Measurements from ENCODE around the gene TICAM2.
"Not testable (repeated sequence)": the region's sequence is repeated elsewhere in the genome, so short reads cannot be mapped to it uniquely, and the experiment has no call there.

The TICAM2 gene, protein sequence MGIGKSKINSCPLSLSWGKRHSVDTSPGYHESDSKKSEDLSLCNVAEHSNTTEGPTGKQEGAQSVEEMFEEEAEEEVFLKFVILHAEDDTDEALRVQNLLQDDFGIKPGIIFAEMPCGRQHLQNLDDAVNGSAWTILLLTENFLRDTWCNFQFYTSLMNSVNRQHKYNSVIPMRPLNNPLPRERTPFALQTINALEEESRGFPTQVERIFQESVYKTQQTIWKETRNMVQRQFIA

DNA sequence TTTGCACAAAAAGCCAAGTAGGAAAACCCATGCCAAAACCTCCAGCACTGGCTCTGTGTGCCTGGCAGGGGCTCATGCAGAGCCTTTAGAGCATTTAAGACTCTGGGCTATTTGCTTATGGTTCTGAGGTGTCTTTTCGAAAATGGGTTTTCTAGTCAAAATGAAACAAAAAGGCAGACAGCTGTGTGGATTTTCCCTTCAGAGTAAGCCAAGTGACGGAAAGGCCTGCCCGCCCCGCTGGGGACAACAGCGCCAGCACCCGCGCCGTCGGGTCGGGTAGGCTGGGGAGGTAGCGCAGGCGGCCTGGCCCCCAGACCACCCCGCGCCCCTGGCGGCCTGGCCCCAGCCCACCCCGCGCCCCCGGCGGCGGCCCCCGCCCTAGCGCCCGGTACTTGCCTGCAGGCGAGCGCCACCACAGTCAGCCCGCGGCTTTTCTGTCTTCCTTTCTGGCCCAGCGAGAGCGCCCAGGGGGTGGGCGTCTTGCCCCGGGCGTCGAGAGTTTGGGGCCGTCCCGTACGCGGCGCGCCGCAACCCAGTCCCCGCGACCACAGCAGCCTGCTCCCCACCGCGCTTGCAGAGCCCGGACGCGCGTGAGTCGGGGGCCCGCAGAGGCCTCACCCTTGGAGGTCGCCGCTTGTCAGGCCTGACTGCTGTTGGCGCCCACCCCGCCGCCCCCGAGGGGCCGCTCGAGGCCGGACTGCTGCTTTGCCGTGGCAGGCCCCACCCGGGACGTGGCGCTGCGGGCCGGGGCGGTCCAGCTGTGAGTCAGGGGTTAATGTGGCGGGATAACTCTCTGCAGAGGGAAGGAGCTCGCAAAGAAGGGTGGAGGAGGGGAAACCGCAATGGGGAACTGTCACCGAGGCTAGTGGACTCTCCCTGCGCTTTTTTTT, at the start of gene TICAM2:
Gene TICAM2, minus strand, starts transcription at position 779 of the 890 bp plus-strand sequence. CDS start 21,223 bp downstream, outside the sequence.
- Histone ChIP-seq H3K4me1 (ENCODE audit: insufficient read depth, low read length) (peaks cover 17% of the 10 kb centered on the region), H3K36me3 (ENCODE audit: insufficient read depth, low read length) (no peaks in the 10 kb centered on the region; the same call in 1 of the 2 replicates), H3K9ac (ENCODE audit: low read depth, low read length) (peak within 1 kb of the TSS; percentile 67; the same call in 1 of the 2 replicates)

GRCh38 chr5:115649541-115649940, 47.3 kb upstream of the TICAM2 start:
- H3K36me3 ChIP-seq (ENCODE audit: insufficient read depth, low read length): no peaks in the 10 kb centered on the region

More for the DNA sequence above, at the start of gene TICAM2:
- no peaks in the 10 kb centered on the region for H3K9me3 ChIP-seq (ENCODE audit: control insufficient read depth, insufficient read depth, low read length)

DNA sequence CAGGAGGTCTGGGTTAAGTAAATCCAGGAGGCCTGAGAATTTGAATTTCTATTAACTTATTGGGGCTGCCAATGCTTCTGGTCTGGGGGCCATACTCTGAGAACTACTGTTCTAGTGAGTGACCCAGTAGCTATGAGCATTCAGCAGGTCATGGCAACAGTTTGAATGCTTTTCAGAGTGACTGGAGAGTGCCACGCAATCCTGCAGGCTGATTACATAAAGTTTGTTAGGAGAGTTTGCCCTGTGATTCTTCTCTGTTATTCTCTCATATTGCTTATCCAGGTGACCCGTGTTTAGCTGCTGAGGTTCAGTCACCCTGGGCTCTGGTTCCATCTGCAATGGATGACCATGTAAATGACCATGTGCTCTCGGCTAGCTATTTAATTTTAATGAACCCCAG, 45.8 kb upstream of the TICAM2 start:
- Histone ChIP-seq H3K9me3 (ENCODE audit: control insufficient read depth, insufficient read depth, low read length) (no peaks in the 10 kb centered on the region), H3K9ac (ENCODE audit: low read depth, low read length) (no peak overlapping the region), H3K4me1 (ENCODE audit: insufficient read depth, low read length) (no peaks in the 10 kb centered on the region), H3K36me3 (ENCODE audit: insufficient read depth, low read length) (no peaks in the 10 kb centered on the region)

More at GRCh38 chr5:115649541-115649940, 47.3 kb upstream of the TICAM2 start:
- Histone ChIP-seq H3K9ac (ENCODE audit: low read depth, low read length) (no peak overlapping the region), H3K9me3 (ENCODE audit: control insufficient read depth, insufficient read depth, low read length) (no peaks in the 10 kb centered on the region), H3K4me1 (ENCODE audit: insufficient read depth, low read length) (no peaks in the 10 kb centered on the region)

DNA sequence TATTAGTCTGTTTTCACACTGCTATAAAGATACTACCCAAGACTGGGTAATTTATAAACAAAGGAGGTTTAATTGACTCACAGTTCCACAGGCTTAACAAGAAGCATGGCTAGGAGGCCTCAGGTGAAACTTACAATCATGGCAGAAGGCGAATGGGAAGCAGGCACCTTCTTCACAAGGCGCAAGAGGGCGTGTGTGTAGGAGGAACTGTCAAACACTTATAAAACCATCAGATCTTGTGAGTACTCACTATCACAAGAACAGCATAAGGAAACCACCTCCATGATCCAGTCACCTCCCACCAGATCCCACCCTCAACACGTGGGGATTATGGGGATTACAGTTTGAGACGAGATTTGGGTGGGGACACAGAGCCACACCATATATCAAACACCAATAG, 43.1 kb upstream of the TICAM2 start:
- H3K4me1 ChIP-seq (ENCODE audit: insufficient read depth, low read length); H3K9me3 ChIP-seq (ENCODE audit: control insufficient read depth, insufficient read depth, low read length); H3K36me3 ChIP-seq (ENCODE audit: insufficient read depth, low read length); H3K9ac ChIP-seq (ENCODE audit: low read depth, low read length): not testable (repeated sequence)

DNA sequence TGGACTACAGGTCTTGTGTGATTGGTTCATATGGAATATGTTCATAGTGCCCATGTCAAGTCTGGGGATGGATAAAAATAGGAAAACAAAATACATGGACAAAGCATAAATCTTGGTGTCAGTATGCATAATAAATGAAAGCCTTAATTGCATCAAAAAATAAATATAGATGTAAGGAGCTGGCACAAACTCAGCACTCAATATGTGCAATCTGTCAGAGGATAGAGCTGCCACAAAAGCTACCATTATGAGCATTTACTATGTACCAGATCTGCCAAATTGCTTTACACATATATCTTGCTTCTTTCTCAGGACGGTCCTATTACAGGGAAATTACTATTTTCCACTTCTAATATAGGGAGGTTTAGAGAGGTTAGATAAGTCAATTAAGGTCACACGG, 41.8 kb upstream of the TICAM2 start:
- Histone ChIP-seq H3K36me3 (ENCODE audit: insufficient read depth, low read length) (no peaks in the 10 kb centered on the region), H3K9me3 (ENCODE audit: control insufficient read depth, insufficient read depth, low read length) (no peaks in the 10 kb centered on the region), H3K9ac (ENCODE audit: low read depth, low read length) (no peak overlapping the region), H3K4me1 (ENCODE audit: insufficient read depth, low read length) (no peaks in the 10 kb centered on the region)

- no peak overlapping the region for H3K9ac ChIP-seq (ENCODE audit: low read depth, low read length)
- no peaks in the 10 kb centered on the region; the same call in 1 of the 2 replicates for H3K4me1 ChIP-seq (ENCODE audit: insufficient read depth, low read length)
- H3K36me3 ChIP-seq (ENCODE audit: insufficient read depth, low read length): no peaks in the 10 kb centered on the region
- no peaks in the 10 kb centered on the region for H3K9me3 ChIP-seq (ENCODE audit: control insufficient read depth, insufficient read depth, low read length)
Observed at GRCh38 chr5:115641948-115642347, 39.7 kb upstream of the TICAM2 start.

GRCh38 chr5:115640274-115640673, 38.0 kb upstream of the TICAM2 start:
- Histone ChIP-seq H3K9ac (ENCODE audit: low read depth, low read length) (no peak overlapping the region), H3K9me3 (ENCODE audit: control insufficient read depth, insufficient read depth, low read length) (no peaks in the 10 kb centered on the region), H3K4me1 (ENCODE audit: insufficient read depth, low read length) (no peaks in the 10 kb centered on the region; the same call in 1 of the 2 replicates), H3K36me3 (ENCODE audit: insufficient read depth, low read length) (no peaks in the 10 kb centered on the region)

GRCh38 chr5:115639377-115639776, 37.1 kb upstream of the TICAM2 start:
- Histone ChIP-seq H3K4me1 (ENCODE audit: insufficient read depth, low read length) (no peaks in the 10 kb centered on the region; the same call in 1 of the 2 replicates), H3K9me3 (ENCODE audit: control insufficient read depth, insufficient read depth, low read length) (no peaks in the 10 kb centered on the region), H3K9ac (ENCODE audit: low read depth, low read length) (no peak overlapping the region), H3K36me3 (ENCODE audit: insufficient read depth, low read length) (no peaks in the 10 kb centered on the region)

DNA sequence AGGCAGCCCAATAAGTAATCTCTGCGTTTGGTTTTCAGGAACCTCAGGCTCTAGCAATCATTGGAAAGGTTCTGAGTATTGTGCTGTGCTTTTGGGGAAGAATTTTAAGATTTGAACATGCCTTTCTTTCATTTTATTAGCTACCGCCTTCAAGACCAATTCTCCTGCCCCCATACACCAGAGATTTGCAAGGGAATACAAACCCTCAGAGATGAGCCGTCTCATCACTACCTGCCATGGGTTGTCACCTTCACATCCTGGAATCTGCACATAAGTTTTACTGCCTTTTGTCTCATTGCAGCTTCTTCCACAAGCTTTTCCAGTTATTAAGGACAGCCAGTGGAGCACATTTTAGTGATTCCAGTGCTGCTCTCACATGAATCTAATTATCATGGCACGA, 35.2 kb upstream of the TICAM2 start:
- Histone ChIP-seq H3K4me1 (ENCODE audit: insufficient read depth, low read length) (peaks cover 4% of the 10 kb centered on the region; the same call in 1 of the 2 replicates), H3K9me3 (ENCODE audit: control insufficient read depth, insufficient read depth, low read length) (no peaks in the 10 kb centered on the region), H3K36me3 (ENCODE audit: insufficient read depth, low read length) (no peaks in the 10 kb centered on the region), H3K9ac (ENCODE audit: low read depth, low read length) (no peak overlapping the region)

DNA sequence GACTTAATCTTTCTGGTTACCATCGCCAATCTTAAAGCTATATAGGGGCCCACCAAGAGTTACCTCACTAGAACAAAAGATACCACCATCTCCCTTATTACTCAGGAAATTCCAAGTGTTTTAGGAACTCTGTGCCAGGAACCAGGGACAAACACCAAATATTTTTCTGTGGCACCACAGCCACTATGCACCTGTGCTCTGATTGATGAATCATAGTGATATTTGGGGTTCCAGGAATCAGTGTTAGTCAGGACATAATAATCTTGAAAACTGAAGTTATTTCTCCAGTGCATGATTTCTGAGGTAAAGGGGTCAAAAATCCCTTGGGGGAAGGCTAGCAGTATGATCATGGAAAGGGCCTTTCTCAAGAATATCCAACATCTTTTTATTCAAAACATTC, 33.7 kb upstream of the TICAM2 start:
- Histone ChIP-seq H3K36me3 (ENCODE audit: insufficient read depth, low read length) (no peaks in the 10 kb centered on the region), H3K9me3 (ENCODE audit: control insufficient read depth, insufficient read depth, low read length) (no peaks in the 10 kb centered on the region), H3K4me1 (ENCODE audit: insufficient read depth, low read length) (peaks cover 8% of the 10 kb centered on the region; the same call in 1 of the 2 replicates), H3K9ac (ENCODE audit: low read depth, low read length) (no peak overlapping the region)

GRCh38 chr5:115634343-115635132, 32.3 kb upstream of the TICAM2 start:
- H3K36me3 ChIP-seq (ENCODE audit: insufficient read depth, low read length): no peaks in the 10 kb centered on the region
- H3K4me1 ChIP-seq (ENCODE audit: insufficient read depth, low read length): peaks cover 8% of the 10 kb centered on the region; the same call in 1 of the 2 replicates
- peak overlapping the region; percentile 26 for H3K9ac ChIP-seq (ENCODE audit: low read depth, low read length)
- no peaks in the 10 kb centered on the region for H3K9me3 ChIP-seq (ENCODE audit: control insufficient read depth, insufficient read depth, low read length)

GRCh38 chr5:115629903-115630302, 27.6 kb upstream of the TICAM2 start:
- no peaks in the 10 kb centered on the region for H3K9me3 ChIP-seq (ENCODE audit: control insufficient read depth, insufficient read depth, low read length)
- H3K4me1 ChIP-seq (ENCODE audit: insufficient read depth, low read length): peaks cover 8% of the 10 kb centered on the region; the same call in 1 of the 2 replicates
- H3K36me3 ChIP-seq (ENCODE audit: insufficient read depth, low read length): no peaks in the 10 kb centered on the region
- H3K9ac ChIP-seq (ENCODE audit: low read depth, low read length): no peak overlapping the region

GRCh38 chr5:115627295-115627865, 25.1 kb upstream of the TICAM2 start:
- no peaks in the 10 kb centered on the region for H3K36me3 ChIP-seq (ENCODE audit: insufficient read depth, low read length)
- H3K4me1 ChIP-seq (ENCODE audit: insufficient read depth, low read length): peaks cover 20% of the 10 kb centered on the region
- H3K9me3 ChIP-seq (ENCODE audit: control insufficient read depth, insufficient read depth, low read length): no peaks in the 10 kb centered on the region
- no peak overlapping the region for H3K9ac ChIP-seq (ENCODE audit: low read depth, low read length)

GRCh38 chr5:115626445-115626823, 24.2 kb upstream of the TICAM2 start:
- Histone ChIP-seq H3K4me1 (ENCODE audit: insufficient read depth, low read length) (peaks cover 18% of the 10 kb centered on the region), H3K9me3 (ENCODE audit: control insufficient read depth, insufficient read depth, low read length) (no peaks in the 10 kb centered on the region), H3K9ac (ENCODE audit: low read depth, low read length) (peak overlapping the region; percentile 93)

More at GRCh38 chr5:115626445-115626823, 24.2 kb upstream of the TICAM2 start:
- H3K36me3 ChIP-seq (ENCODE audit: insufficient read depth, low read length): no peaks in the 10 kb centered on the region
